GM10266 (cell line): Measurements from ENCODE around the gene ZNF710.

ENCODE experiments used
- DNase-seq: peaks from one replicate; pipeline ENCODE4 v3.0.0; 2012; ENCODE audit errors: extremely low spot score
- CTCF ChIP-seq: IDR thresholded peaks from 2 replicates; pipeline ENCODE4 v1.5.1; 2012; ENCODE audit warnings: mild to moderate bottlenecking, low read depth; ENCODE audit not compliant: control insufficient read depth, insufficient read depth; ENCODE audit errors: missing control alignments

ZNF710 gene

DNA sequence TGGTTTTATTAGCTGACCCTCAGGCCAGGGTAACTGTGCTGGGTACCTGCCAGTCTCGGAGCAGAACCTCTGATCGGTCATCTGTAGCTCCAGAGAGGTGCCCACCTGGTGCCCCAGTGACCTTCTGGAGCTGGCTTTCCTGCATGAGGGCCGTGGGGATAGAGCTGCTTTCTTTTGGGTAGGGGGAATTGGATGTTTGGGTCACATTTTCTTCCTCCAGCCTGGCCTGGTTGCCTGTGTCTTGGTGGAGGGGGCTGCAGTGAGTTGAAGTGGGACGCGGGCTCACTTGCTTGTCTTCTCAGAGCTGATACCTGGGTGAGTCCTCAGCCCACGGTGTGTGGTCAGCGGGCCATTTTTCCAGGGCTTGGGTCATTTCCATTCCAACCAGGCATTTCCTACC, 2.6 kb downstream of the ZNF710 start:
- no peak for TF ChIP-seq CTCF
- no peak for DNase-seq

DNA sequence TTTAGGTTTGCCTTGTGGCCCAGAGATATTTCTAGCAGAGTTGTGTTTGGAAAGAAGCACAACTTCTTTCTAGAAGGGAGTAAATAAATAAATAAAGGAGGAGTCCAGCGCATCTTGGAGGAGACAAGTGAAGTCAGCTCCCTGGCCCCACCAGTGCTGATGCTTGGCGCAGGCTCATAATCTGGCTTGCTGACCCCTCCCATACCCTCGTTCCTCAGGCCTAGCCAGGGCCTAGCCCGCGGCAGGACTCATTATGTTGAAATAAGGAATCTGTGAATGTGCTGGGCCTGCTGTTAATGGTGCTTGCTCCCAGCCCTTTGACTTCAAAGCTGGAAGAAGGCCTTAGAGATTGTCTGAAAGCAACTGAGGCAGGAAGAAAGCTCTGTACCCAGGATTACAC, 3.1 kb downstream of the ZNF710 start:
- TF ChIP-seq CTCF = no peak
- no peak for DNase-seq

DNA sequence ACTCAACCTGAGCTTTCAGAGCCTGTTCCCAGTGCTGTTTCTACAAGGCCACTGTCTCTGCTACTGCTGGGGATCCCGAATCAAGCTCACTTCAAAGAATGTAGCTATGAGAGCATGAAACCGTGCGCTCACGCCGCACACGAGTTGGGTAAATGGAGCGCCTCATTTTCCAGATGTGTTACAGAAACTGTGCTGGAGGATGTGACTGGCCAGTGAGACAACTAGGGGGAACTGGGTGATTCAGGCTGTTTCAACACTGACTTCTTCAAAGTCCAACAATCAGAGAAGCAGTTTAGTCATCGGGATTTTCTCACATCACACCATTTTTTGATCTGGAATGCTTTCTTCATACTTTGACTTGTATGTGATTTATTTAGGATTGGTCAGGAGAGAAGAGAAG, 3.5 kb downstream of the ZNF710 start:
- DNase-seq = no peak
- no peak for TF ChIP-seq CTCF

GRCh38 chr15:90006217-90007075, 5.3 kb downstream of the ZNF710 start:
- DNase-seq = no peak
- TF ChIP-seq CTCF = no peak

DNA sequence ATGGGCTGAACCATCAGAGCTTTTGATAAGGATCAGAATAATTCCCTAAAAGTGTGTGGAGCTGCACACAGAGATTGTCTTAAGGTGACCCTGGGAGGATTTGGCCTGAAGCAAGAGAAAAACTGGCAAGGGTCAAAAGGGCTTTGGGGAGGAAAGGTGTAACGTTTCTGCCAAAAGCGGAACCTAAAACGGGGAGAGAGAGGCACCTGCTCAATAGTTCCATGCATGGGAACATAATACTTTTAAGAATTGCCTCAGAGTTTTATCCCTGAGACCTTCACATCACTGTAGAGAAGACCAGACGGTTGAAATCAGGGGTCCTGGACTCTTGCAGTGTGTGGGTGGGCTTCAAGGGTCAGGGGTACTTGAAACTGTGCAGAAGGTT, 5.9 kb downstream of the ZNF710 start:
- no peak for DNase-seq
- no peak for TF ChIP-seq CTCF

GRCh38 chr15:90008607-90009006, 7.5 kb downstream of the ZNF710 start:
- no peak for TF ChIP-seq CTCF
- no peak for DNase-seq

GRCh38 chr15:90009301-90010022, 8.3 kb downstream of the ZNF710 start:
- no peak for TF ChIP-seq CTCF
- no peak for DNase-seq
